Astrocyte (in vitro differentiated cells and primary cell): ENCODE results near the gene ADGRF5. TPM values are rescaled to one million over a fixed set of nuclear protein-coding genes. Genes with fewer than 3 reads are reported as not detected.

Experiments used
- DNase-seq: peaks from one replicate; pipeline ENCODE4 v3.0.0-alpha.2; 2010; ENCODE audit warnings: low read depth
- FAIRE-seq: peaks from 2 replicates; lab custom pipeline; 2011; peaks lifted over from hg19 to GRCh38; lab: Jason Lieb, UNC
- H2AFZ ChIP-seq: 2 replicates; pipeline ENCODE4 v1.6.0; 2012; ENCODE audit warnings: low read depth, low read length, inconsistent platforms
- H3K27ac ChIP-seq: 2 replicates; pipeline ENCODE4 v1.5.1; 2011; ENCODE audit warnings: low read depth, low read length, inconsistent platforms
- H3K27me3 ChIP-seq: 2 replicates; pipeline ENCODE4 v1.6.0; 2011; ENCODE audit warnings: low read length, inconsistent platforms; ENCODE audit not compliant: insufficient read depth
- H3K36me3 ChIP-seq: 2 replicates; pipeline ENCODE4 v1.5.1; 2011; ENCODE audit warnings: low read length, inconsistent platforms; ENCODE audit not compliant: insufficient read depth
- H3K4me1 ChIP-seq: 2 replicates; pipeline ENCODE4 v1.5.1; 2011; ENCODE audit warnings: low read length, inconsistent platforms; ENCODE audit not compliant: insufficient read depth
- H3K4me2 ChIP-seq: 2 replicates; pipeline ENCODE4 v1.6.0; 2012; ENCODE audit warnings: low read length, inconsistent platforms
- H3K4me3 ChIP-seq: 2 replicates; pipeline ENCODE4 v1.5.1; 2011; ENCODE audit warnings: low read depth, mild to moderate bottlenecking, low read length, inconsistent platforms; ENCODE audit not compliant: insufficient read depth
- H3K79me2 ChIP-seq: 2 replicates; pipeline ENCODE4 v1.6.0; 2012; ENCODE audit warnings: mild to moderate bottlenecking, low read length, inconsistent platforms; ENCODE audit not compliant: insufficient read depth
- H3K9ac ChIP-seq: 2 replicates; pipeline ENCODE4 v1.6.0; 2012; ENCODE audit warnings: mild to moderate bottlenecking, low read length, inconsistent platforms
- H3K9me3 ChIP-seq: 2 replicates; pipeline ENCODE4 v1.5.1; 2012; ENCODE audit warnings: low read depth, mild to moderate bottlenecking, low read length, inconsistent platforms; ENCODE audit not compliant: insufficient read depth
- H4K20me1 ChIP-seq: 2 replicates; pipeline ENCODE4 v1.6.0; 2012; ENCODE audit warnings: low read length, inconsistent platforms; ENCODE audit not compliant: insufficient read depth
- H3K27ac Mint-ChIP-seq: one replicate; pipeline ENCODE4 v1.8.0; 2021; ENCODE audit warnings: mild to moderate bottlenecking, mixed read lengths; ENCODE audit not compliant: unreplicated experiment
- H3K27me3 Mint-ChIP-seq: one replicate; pipeline ENCODE4 v1.8.0; 2021; ENCODE audit warnings: low read depth, mixed read lengths; ENCODE audit not compliant: unreplicated experiment
- H3K36me3 Mint-ChIP-seq: one replicate; pipeline ENCODE4 v1.8.0; 2021; ENCODE audit warnings: low read depth, mixed read lengths; ENCODE audit not compliant: unreplicated experiment
- H3K4me1 Mint-ChIP-seq: one replicate; pipeline ENCODE4 v1.8.0; 2021; ENCODE audit warnings: low read depth, mixed read lengths; ENCODE audit not compliant: unreplicated experiment
- H3K4me3 Mint-ChIP-seq: one replicate; pipeline ENCODE4 v1.8.0; 2021; ENCODE audit warnings: mild to moderate bottlenecking, moderate library complexity, mixed read lengths; ENCODE audit not compliant: unreplicated experiment
- H3K9me3 Mint-ChIP-seq: one replicate; pipeline ENCODE4 v1.8.0; 2021; ENCODE audit warnings: mild to moderate bottlenecking, mixed read lengths; ENCODE audit not compliant: unreplicated experiment
- EZH2 ChIP-seq: IDR thresholded peaks from 2 replicates; pipeline ENCODE4 v1.6.1; 2012; ENCODE audit warnings: mild to moderate bottlenecking, low read length, inconsistent platforms; ENCODE audit not compliant: insufficient read depth
- total RNA-seq: library from RNA; stranded (reverse); gene quantifications from 2 replicates; pipeline ENCODE4 v1.2.1, GENCODE V29; 2021
- TF ChIP-seq, protein P1 (sequence below): IDR thresholded peaks from 2 replicates; pipeline ENCODE4 v1.5.1; 2011; ENCODE audit warnings: low read depth, mild to moderate bottlenecking, inconsistent platforms, low read length, moderate library complexity; ENCODE audit not compliant: insufficient read depth

Gene ADGRF5
- total RNA-seq, 1 donor from 2014 or later, result 0.54 TPM

DNA sequence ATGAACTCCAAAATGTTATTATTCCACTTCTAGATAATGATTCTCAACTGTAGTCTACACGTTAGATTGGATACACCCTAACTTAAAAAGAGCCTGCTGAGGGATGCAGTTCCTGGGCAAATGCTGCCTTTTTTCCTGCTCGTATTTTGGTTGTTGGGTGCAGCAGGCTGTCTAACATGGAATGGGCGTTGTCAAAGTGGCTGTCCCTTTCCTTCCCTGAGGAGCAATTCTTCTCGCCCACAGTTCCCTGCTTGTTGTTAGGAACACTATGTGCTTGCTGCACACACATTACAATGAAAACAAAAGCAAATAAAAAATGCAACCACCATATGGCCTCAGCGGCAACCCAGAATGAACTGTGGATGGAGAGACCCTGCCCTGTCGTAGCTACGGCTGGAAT lies 1.7 kb upstream of the ADGRF5 start:
- no peaks in the 10 kb centered on the region for H3K27me3 ChIP-seq
- Mint-ChIP-seq H3K36me3 (peaks cover 2% of the 10 kb centered on the region), H3K4me1 (peaks cover 18% of the 10 kb centered on the region)

DNA sequence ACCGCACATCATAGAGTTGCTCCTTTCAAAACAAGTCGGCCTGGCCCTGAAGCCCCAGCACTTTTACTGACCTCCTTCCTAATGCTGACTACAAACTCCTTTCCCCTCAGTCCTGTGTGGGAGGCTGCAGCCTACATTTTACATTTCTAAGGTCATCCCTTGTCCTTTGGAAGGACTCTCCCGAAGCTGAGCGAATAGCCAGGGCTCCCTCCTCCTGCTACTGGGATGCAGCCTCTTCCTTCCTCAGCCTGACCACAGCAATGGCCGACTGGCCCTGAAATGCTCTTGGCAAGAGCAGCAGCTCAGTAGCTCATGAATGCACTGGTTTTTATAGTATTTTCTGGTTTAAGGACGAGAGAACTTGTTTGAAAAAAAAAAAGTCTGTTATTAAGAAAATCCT lies 679 bp downstream of the ADGRF5 start:
- DNase-seq, result no peak
- H3K36me3 Mint-ChIP-seq, result peaks cover 2% of the 10 kb centered on the region
- H3K27me3 ChIP-seq, result no peaks in the 10 kb centered on the region
- no peak for FAIRE-seq
- H3K27ac Mint-ChIP-seq, result no peak overlapping the region
- H4K20me1 ChIP-seq, result no peaks in the 10 kb centered on the region
- TF ChIP-seq, protein P1, sequence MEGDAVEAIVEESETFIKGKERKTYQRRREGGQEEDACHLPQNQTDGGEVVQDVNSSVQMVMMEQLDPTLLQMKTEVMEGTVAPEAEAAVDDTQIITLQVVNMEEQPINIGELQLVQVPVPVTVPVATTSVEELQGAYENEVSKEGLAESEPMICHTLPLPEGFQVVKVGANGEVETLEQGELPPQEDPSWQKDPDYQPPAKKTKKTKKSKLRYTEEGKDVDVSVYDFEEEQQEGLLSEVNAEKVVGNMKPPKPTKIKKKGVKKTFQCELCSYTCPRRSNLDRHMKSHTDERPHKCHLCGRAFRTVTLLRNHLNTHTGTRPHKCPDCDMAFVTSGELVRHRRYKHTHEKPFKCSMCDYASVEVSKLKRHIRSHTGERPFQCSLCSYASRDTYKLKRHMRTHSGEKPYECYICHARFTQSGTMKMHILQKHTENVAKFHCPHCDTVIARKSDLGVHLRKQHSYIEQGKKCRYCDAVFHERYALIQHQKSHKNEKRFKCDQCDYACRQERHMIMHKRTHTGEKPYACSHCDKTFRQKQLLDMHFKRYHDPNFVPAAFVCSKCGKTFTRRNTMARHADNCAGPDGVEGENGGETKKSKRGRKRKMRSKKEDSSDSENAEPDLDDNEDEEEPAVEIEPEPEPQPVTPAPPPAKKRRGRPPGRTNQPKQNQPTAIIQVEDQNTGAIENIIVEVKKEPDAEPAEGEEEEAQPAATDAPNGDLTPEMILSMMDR, result no peak
- no peak for TF ChIP-seq EZH2
- no peaks in the 10 kb centered on the region for H3K9me3 ChIP-seq
- H3K36me3 ChIP-seq, result no peaks in the 10 kb centered on the region
- no peak overlapping the region for H3K9ac ChIP-seq
- no peaks in the 10 kb centered on the region for H3K27me3 Mint-ChIP-seq
- H3K4me1 ChIP-seq, result peaks cover 6% of the 10 kb centered on the region
- H3K79me2 ChIP-seq, result no peaks in the 10 kb centered on the region
- H2AFZ ChIP-seq, result no peak overlapping the region
- H3K4me1 Mint-ChIP-seq, result peaks cover 7% of the 10 kb centered on the region
- no peak overlapping the region for H3K27ac ChIP-seq
- H3K4me3 Mint-ChIP-seq, result no peak overlapping the region
- no peak overlapping the region for H3K4me2 ChIP-seq
- no peak overlapping the region for H3K4me3 ChIP-seq
- no peaks in the 10 kb centered on the region for H3K9me3 Mint-ChIP-seq

More for the DNA sequence above, 1.7 kb upstream of the ADGRF5 start:
- no peak for DNase-seq
- TF ChIP-seq EZH2, result no peak
- TF ChIP-seq, protein P1, result no peak
- Histone ChIP-seq H3K4me2 (no peak overlapping the region), H3K9ac (no peak overlapping the region), H3K27ac (no peak overlapping the region), H3K79me2 (no peaks in the 10 kb centered on the region), H4K20me1 (no peaks in the 10 kb centered on the region), H3K36me3 (no peaks in the 10 kb centered on the region), H3K9me3 (no peaks in the 10 kb centered on the region), H3K4me3 (no peak overlapping the region), H3K4me1 (peaks cover 14% of the 10 kb centered on the region), H2AFZ (no peak overlapping the region)
- H3K27ac Mint-ChIP-seq, result no peak overlapping the region
- no peaks in the 10 kb centered on the region for H3K9me3 Mint-ChIP-seq
- no peak for FAIRE-seq
- H3K27me3 Mint-ChIP-seq, result no peaks in the 10 kb centered on the region
- no peak overlapping the region for H3K4me3 Mint-ChIP-seq

DNA sequence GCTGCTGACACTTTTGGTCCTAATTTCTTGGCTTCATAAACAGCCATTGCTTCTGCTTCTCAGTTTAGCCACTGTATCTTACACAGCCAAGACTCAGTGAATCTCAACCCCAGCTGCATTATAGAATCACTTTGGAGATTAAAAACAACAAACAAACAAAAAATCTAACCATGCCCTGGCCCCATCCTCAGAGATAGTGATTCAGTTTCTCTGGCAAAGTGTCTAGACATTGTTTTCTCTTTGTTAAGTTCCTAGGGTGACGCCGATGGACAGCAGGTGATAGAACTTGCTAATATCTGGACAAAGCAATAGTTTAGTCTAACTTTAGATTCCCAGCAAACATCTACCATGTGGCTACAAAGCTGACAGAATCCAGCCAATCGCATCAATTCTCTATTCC lies 2.9 kb downstream of the ADGRF5 start:
- H3K36me3 Mint-ChIP-seq, result no peaks in the 10 kb centered on the region
- DNase-seq (no peak), FAIRE-seq (no peak)
- no peak overlapping the region for H3K4me3 ChIP-seq
- TF ChIP-seq EZH2, result no peak
- TF ChIP-seq, protein P1, result no peak
- no peak overlapping the region for H3K27ac Mint-ChIP-seq
- H3K9ac ChIP-seq, result no peak overlapping the region
- no peaks in the 10 kb centered on the region for H3K27me3 ChIP-seq
- H3K4me1 ChIP-seq, result no peaks in the 10 kb centered on the region
- no peaks in the 10 kb centered on the region for H3K79me2 ChIP-seq
- no peak overlapping the region for H3K27ac ChIP-seq
- no peaks in the 10 kb centered on the region for H3K9me3 ChIP-seq
- H3K9me3 Mint-ChIP-seq, result no peaks in the 10 kb centered on the region
- no peak overlapping the region for H3K4me3 Mint-ChIP-seq
- no peaks in the 10 kb centered on the region for H3K4me1 Mint-ChIP-seq
- peaks cover 3% of the 10 kb centered on the region for H3K27me3 Mint-ChIP-seq
- no peaks in the 10 kb centered on the region for H3K36me3 ChIP-seq
- H4K20me1 ChIP-seq, result no peaks in the 10 kb centered on the region
- H3K4me2 ChIP-seq, result no peak overlapping the region
- H2AFZ ChIP-seq, result no peak overlapping the region
